SIG-M5 treated with dmso at 0.1 percent for 504 hours (cell line): ENCODE data around the gene AGR2.
"Not testable (repeated sequence)": the region's sequence is repeated elsewhere in the genome, so short reads cannot be mapped to it uniquely, and the experiment has no call there.

Experiments
- DNase-seq: peaks from one replicate; lab custom pipeline; 2025; ENCODE audit not compliant: unreplicated experiment; lab: John Stamatoyannopoulos, UW

AGR2 gene

DNA sequence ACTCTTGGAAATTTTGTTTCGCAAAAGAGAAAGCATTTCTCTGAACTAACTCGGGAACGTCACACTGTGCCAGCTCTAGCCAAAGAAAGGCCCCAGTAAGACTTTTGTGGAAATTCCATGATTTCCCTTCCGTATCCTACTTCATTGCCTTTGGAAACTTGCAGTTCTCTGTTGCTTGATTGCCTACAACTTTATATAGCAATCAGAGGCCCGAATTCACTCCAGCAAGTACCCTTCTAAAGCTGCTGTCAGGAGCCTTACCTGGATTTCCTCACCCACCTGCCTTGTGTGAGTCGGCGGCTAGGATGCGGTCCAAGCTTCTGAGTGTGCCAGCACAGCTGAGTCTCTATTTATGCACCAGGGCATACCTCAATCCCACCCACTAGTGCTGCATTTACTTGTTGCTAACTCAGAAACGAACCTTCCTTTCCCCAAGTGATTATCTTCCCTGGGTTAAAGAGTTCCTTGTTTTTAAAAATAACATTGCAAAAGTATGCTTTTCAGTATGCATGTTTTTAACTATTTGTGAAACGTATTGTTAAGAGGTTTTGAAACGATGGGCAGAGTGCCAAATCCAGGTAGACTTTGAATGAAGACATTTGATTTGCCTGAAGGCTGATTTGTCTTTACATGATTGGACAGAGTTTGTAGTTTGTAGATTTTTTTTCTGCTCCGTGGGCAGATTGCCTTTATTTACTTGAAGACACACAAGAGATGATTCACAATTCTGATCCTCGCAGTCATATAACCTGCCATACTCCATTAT is at the start of gene AGR2:
Gene AGR2, minus strand, starts transcription at position 326 of the 766 bp plus-strand sequence. CDS start 3,203 bp downstream, outside the sequence.
- peak; percentile 28 for DNase-seq

- not testable (repeated sequence) for DNase-seq
Observed at GRCh38 chr7:16853189-16853588, 48.4 kb upstream of the AGR2 start.

- no peak for DNase-seq
Observed at GRCh38 chr7:16851829-16852228, 47.0 kb upstream of the AGR2 start.

GRCh38 chr7:16850614-16851466 is 46.0 kb upstream of the AGR2 start:
- no peak for DNase-seq

DNA sequence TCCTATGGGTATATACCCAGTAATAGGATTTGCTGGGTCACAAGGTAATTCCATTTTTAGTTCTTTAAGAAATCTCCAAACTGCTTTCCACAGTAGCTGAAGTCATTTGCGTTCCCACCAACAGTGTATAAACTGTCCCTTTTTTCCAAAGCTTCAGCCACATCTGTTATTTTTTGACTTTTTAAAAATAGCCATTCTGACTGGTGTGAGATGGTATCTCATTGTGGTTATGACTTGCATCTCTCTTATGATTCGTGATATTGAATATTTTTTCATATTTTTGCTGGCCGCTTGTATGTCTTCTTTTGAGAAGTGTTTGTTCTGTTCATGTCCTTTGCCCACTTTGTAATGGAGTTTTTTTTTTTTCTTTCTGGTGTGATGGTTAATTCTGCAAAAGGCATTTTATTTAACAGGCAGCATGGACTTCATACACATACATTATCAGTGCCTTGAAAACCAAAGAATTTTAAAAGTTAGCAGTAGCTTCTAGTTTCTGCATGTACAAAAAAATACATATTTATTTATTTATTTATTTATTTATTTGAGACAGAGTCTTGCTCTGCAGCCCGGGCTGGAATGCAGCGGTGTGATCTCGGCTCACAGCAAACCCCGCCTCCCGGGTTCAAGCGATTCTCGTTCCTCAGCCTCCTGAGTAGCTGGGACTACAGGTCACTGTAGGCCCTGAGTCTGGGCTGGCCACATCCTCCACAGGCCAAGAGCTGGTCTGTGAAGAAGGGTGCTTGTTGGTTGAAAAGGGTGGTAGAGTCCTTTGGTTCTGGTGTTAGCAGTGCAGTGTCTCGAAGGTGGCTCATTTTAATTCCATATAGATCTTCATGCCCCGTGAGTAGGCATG is 44.7 kb upstream of the AGR2 start:
- DNase-seq, result no peak

- DNase-seq, result peak; percentile 67
Observed at GRCh38 chr7:16847381-16847860, 42.6 kb upstream of the AGR2 start.

- no peak for DNase-seq
Observed at GRCh38 chr7:16846601-16847165, 41.9 kb upstream of the AGR2 start.

GRCh38 chr7:16845746-16846145 is 40.9 kb upstream of the AGR2 start:
- no peak for DNase-seq

GRCh38 chr7:16841681-16842080 is 36.9 kb upstream of the AGR2 start:
- DNase-seq, result no peak

DNA sequence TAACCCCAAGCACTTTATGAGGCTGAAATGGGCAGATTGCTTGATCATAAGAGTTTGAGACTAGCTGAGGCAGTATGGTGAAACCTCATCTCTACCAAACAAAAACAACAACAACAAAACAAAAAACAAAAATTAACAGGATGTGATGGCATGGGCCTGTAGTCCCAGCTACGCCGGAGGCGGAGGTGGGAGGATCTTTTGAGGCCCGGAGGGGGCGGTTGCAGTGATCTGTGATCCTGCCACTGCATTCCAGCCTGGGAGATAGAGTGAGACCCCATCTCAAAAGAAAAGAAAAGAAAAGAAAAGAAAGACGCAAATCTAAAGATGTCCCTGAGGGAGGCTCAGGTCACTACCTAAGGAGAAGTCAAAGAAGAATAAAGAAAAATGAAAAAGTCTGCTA is 35.3 kb upstream of the AGR2 start:
- DNase-seq, result no peak

DNA sequence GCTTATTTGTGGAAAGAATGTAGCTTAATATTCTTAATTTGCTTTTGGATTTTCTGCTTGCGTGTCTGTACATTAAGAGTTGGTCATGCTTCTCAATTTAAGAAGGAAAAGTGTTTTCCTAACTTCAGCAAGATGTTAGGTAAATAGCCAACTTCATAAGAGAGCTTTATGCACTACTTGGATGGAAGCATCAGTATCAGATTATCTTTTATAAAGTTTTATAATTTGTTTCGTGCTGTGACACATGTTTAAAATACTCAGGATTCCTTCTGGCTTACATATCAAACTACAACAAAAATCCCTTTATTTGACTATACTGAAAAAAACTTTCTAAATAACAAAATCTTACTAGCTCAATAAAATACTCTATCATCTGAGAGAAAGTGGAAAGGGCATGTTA is 34.8 kb upstream of the AGR2 start:
- DNase-seq, result no peak

DNA sequence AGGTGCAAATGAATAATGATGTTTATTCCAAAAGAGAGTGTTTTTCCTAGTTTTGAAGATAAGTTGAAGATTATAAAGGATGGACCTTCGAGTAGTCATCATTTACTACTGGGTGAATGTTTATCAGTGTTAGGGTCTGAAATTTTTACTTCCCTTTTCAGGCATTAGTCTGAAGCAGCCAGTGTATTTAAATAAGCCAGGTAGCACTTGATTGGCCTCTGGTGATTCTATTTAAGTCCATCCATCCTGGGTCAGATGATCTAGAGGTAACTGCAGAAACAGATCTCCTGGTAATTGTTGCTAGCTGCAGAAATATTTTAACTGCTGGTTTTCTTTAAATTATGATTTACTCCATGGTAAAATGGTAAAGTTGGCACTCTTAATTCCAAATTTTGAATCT is 34.1 kb upstream of the AGR2 start:
- no peak for DNase-seq

- DNase-seq, result no peak
Observed at GRCh38 chr7:16838386-16838785, 33.6 kb upstream of the AGR2 start.

GRCh38 chr7:16836481-16836880 is 31.7 kb upstream of the AGR2 start:
- DNase-seq, result no peak

DNA sequence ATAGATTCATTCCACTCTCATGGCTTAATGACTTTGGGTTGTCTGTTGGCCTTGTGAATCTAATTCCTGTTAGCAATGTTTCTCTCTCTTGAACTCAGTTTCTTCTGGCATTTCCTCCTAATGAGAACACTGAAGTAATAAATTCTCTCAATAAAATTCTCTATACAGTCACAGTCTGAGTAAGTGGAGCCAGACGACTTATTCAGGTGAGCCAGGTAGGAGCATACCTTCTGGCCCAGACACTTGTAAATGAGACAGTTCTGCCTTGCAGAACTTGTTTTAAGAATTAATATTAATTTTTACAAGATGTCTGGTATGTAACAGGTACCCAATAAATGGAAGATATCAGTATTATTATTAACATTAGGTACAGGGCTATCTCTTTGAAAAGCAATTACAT is 28.6 kb upstream of the AGR2 start:
- DNase-seq, result no peak

- no peak for DNase-seq
Observed at GRCh38 chr7:16826060-16826459, 21.3 kb upstream of the AGR2 start.

DNA sequence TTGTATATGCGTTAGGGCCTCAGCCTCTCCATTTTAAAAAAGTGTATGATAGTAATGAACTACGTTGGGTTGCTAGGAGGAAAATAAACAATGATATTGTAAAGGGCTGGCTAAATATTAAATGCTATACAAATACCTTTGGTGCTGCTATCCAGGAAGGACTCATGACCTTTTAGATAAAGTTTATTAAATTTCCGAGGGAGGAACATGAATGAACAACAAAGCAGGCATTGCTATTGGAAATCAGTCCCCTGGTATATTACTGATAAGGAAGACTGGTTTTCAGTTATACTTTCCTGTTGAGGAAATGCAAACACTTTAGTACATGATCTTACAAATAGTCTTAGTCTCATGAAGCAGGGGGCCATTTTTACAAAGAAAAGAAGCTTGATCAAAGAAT is 17.2 kb upstream of the AGR2 start:
- DNase-seq, result no peak

- no peak for DNase-seq
Observed at GRCh38 chr7:16818732-16819131, 13.9 kb upstream of the AGR2 start.

GRCh38 chr7:16817536-16817935 is 12.7 kb upstream of the AGR2 start:
- DNase-seq, result no peak

DNA sequence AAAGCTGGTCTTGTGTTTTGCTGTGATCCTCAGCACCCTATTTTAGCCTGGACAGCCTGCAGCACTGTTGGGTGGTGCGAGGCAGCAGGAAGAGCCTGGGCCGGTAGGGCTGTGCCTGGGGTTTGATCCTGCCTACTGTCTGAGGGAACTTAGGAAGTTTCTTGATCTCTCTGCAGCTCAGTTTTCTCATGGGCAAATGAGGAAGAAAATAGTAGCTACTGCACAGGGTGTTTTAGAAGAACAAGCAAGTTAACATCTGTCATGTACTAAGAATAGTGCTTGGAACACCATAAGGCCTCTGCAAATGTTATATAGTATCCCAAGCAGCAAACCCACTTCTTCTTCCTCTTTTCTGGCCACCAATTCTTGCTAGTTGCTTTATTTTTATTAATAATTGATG is 12.0 kb upstream of the AGR2 start:
- DNase-seq, result peak; percentile 78

DNA sequence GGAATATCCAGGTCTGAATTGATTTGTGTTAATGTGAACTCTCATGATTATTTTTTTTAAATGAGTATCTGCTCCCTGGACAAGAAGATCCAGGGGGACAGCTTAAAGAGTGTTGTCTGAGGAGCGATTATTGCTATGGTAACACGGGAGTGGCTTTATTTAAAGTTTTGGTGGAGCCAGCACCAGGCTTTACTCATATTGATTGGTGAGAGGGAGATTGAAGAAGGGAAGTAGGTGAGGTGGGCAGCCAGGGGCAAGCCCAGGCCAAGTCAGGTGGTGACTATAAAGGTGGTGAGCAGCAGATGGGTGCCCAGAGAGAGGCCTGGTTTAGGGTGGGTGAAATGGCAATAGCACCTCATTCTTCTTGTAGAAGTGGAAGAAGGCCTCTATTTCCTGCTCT is 10.2 kb upstream of the AGR2 start:
- no peak for DNase-seq
